Epithelial cell of prostate (primary cell): ENCODE results near the gene ENDOD1.

Experiments
- DNase-seq: peaks from one replicate; pipeline ENCODE4 v3.0.0-alpha.2; 2011; ENCODE audit warnings: low read depth, low spot score
- H3K27ac ChIP-seq: fragments of 450-650 bp; 2 replicates; pipeline ENCODE4 v1.5.1; 2017; ENCODE audit warnings: mild to moderate bottlenecking

The ENDOD1 gene

DNA sequence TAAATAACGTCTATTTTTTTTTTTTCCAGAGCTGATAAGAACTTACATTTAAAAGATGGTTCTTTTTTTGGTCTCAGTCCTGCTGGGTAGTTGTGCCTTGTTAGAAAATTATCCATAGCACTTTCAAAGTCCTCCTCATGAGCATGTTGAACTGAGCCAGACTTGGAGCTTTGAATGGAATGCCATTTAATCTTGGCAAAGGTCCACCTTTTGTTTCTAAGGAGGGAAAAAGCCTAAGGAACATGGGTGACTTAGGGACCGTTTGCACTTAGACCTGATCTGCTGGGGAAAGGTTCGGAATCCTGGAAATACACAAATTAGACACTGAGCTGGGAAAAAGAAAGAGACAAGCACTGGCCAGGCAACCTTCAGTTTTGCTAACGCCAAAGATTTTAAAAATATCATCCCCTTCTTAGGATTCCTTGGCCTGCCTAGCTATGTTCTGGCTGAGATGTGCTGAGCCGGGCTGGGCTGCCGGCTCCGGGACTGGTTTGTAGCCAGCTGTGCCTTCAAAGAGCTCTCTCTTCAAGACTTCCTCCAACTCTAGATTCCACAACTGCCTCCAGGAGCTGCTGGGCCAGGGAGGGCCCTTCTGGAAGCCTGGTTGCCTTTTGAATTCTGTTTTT, 67.4 kb downstream of the ENDOD1 start:
- DNase-seq: no peak
- no peak overlapping the region for H3K27ac ChIP-seq

DNA sequence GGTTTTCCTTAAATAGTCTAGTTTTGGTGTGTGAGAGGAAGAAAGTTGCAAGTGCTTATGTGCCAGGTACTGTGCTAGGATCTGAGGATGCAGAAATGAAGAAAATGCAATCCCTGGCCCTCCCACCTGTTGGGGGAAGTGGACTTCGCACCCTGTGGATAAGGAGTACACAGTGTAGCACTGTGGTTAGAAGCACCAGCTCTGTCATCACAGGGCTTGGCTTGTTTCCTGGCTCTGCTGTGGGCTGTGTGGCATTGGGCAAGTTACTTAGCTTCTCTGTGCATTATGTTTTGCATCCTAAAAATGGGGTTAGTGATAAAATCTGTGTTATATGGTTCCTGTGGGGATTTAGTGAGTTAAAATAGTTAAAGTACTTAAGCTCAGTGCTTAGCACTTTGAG, 68.2 kb downstream of the ENDOD1 start:
- DNase-seq: no peak
- no peak overlapping the region for H3K27ac ChIP-seq

DNA sequence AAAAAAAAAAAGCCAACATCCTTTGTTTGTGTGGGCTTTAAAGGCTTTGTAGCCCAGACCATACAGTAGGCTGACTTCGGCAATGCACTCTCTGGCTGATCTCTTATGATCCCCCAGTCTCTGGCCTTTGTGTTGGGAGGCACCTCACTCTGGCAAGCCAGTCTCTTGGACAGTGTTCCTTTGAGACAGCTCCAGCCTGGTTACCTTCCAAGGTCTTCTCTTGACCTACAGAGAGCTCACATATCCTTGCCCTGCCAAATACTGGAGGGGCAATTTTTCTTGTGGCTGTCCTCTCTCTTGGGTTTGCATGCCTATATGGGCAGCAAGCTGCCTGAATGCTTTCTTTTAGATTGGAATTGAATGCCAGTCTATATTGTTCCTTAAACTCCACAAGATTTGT, 71.6 kb downstream of the ENDOD1 start:
- no peak for DNase-seq
- H3K27ac ChIP-seq: no peak overlapping the region

DNA sequence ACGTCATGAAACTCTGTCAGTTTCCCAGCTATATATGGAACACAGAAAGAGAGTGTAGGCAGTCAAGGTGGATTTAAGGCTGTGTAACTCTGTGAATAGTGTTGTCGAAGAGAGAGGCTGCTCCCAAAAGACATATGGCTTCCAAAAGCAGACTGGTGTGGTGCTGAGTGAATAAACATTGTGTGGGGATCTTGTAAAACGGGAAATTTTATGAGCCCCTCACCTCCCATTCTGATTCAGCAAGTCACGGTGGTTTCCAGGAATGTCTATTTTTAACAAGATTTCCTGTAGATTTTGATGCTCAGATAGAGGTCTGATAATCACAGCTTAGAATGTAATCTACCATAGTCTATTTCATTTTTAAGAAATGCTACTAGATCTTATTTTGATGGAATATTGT, 73.5 kb downstream of the ENDOD1 start:
- H3K27ac ChIP-seq: no peak overlapping the region
- DNase-seq: no peak

DNA sequence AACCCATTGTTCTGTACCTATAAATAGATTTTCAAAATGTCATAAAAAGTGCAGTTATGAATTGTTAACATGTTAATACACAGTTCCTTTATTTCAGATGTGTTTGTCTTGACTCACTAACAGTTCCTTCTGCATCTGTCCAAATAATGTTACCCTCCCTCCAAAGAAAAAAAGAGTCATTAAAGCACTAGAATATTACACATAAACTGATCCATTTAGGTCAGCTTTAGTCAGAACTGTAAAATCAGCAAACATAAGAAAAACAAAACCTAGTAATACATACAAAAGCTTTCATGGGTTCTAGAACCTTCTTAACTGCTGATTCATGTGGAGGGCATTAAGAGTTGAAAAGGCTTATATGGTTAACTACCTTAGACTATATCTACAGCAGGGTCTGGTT, 76.0 kb downstream of the ENDOD1 start:
- H3K27ac ChIP-seq: no peak overlapping the region
- DNase-seq: no peak

DNA sequence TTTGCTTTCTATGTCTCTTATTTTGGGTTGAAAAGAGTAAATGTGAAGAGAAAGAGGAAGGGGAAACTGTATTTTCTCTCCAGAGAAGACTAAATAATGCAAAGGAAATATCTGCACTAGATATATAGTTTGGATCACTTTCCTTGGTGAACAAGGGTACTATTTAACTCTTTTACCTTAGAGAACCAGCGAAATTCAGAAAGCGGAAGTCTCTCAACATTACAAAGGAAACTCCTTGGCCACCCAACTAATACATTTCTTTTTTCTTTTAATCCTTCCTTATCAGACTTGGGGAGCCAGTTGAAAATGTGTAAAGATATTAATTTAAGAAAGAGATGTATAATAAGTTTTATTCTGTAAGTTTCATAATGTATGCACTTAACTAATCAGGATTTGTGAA, 77.1 kb downstream of the ENDOD1 start:
- no peak for DNase-seq
- H3K27ac ChIP-seq: no peak overlapping the region

DNA sequence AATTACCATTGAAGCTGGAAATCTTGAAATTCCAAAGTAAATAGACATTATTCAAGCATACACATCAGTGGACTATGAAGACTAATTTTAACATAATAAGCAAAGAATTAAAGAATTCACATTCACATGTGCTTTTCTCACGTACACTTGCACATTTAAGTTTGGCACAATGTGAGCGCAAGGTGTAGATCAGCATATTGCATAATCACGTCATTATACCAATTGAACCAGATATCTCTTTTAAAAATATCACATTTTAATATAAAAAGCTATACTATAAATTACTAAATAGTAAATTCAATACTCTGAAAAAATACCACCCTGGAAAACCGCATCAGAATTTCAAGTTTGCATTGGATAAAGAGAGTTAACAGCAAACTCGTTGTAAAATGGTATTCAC, 80.6 kb downstream of the ENDOD1 start:
- H3K27ac ChIP-seq: no peak overlapping the region
- DNase-seq: no peak

DNA sequence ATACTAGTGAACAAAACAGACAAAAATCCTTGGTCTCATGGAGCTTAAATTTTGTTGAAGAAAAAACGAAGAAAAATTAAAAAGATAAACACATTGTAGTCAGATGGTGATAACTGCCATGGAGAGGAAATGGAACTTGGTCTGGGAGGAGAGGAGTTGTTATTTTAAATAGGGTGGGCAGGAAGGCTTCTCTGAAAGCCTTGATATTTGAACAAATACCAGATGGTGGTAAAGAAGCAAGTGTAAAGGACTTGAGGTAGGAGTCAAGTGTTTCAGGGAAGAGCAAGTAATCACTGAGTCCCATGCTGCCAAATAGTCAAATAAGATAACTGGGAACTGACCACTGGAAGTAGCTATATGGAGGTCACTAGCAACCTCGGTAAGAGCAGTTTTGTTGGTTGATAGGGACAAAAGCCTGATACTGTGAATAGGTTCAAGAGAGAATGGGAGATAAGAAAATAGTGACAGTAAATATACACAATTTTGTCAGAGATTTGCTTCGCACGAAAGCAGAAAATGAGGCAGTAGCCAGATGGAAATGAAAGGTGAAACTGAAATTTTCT, 86.3 kb downstream of the ENDOD1 start:
- no peak overlapping the region for H3K27ac ChIP-seq
- DNase-seq: no peak
